ENCODE measurements around the gene TMEM255B.

TMEM255B gene

DNA sequence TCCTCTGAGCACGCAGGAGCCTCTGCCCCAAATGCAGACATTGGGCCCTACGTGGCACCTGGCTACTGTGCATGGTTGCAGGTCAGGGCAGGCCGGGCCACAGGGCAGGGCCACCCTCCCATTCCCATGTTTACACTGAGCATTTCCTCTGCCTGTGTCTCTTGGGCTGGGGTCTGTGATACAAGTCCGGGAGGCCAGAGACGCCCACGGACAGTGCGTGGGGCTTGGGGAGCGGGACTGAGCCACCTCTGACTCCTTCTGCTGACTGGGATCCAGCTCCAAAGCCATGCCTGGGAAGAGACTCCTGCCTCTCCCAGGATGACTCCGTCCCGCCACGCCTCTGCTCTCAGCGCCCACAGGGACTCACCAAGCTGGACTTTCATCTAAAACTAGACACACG lies 86.0 kb downstream of the TMEM255B start:
- in situ Hi-C loops (cut with MboI; ENCODE audit: low pct_unique_long_range_greater_than_20kb, low sequenced_read_pairs, unreplicated experiment): no loop called here
- no peak for TF ChIP-seq CTCF (IDR thresholded peaks at IDR 0.05; ENCODE audit: extremely low read depth, insufficient read depth, missing control alignments)

DNA sequence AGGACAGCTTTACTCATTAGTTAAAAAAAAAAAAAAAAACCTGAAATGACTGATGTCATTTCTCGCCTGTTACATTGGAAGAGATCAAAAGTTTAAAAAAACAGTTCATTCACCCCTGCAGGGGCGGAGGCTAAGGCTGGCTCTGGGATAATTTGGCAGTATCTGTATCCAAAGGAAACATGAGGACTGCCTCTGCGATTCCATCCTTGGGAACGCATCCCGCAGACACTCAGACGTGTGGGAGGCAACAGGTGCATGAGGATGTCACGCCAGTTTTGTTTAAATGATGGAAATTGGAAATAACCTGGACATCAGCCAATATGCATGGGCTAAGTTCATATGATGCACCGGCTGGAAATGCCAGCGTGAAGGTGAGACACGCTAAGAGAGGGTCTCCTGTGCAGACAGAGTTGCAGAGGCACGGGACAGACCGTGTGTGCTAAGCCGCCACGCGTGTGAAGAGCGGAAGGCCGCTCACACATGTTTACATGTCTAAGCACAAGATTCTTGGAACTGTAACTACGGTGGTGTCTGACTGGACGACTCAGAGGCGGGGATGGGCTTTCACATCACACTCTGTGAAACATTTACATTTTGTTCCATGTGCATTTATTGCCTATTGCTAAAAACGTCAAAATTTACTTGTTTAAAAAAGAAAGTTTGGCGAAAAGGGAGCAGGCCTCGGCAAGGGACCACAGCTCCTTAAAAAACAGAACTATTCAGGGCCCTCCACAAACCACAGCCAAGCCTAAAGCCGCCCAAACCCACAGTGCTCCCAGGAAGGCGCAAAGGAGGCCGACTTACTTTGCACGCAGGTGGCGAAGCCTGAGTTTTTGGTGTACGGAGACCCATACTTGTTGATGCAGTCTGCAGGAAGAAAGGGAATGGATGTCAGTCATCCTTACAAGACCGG lies 87.0 kb downstream of the TMEM255B start:
- no peak for DNase-seq (ENCODE audit: low spot score)
- in situ Hi-C loops (cut with MboI; ENCODE audit: low pct_unique_long_range_greater_than_20kb, low sequenced_read_pairs, unreplicated experiment): no loop called here
- TF ChIP-seq CTCF (IDR thresholded peaks at IDR 0.05; ENCODE audit: extremely low read depth, insufficient read depth, missing control alignments): no peak

More for the DNA sequence above, 86.0 kb downstream of the TMEM255B start:
- DNase-seq (ENCODE audit: low spot score): no peak

GRCh38 chr13:113846636-113847318 lies 87.8 kb downstream of the TMEM255B start:
- in situ Hi-C loops (cut with MboI; ENCODE audit: low pct_unique_long_range_greater_than_20kb, low sequenced_read_pairs, unreplicated experiment): no loop called here
- TF ChIP-seq CTCF (IDR thresholded peaks at IDR 0.05; ENCODE audit: extremely low read depth, insufficient read depth, missing control alignments): no peak
- DNase-seq (ENCODE audit: low spot score): no peak

DNA sequence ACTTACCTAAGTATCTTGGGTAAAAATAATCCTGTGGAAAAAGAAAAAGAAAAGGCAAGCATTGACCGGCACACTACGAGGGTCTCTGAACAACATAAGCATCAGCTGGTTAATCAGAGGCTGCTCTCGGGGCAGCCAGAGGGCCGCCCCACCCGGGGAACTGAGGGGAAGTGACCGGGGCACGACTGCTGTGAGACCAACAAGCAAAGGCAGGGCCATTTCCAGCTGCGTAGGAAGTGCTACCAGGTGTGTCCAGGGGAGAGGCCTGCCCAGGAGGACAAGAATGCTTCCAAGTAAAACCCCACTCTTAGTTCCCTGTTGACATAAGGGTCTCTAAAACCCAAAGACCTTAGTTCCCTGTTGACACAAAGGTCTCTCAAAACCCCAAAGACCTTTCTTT lies 89.0 kb downstream of the TMEM255B start:
- in situ Hi-C loops (cut with MboI; ENCODE audit: low pct_unique_long_range_greater_than_20kb, low sequenced_read_pairs, unreplicated experiment): no loop called here
- DNase-seq (ENCODE audit: low spot score): no peak
- no peak for TF ChIP-seq CTCF (IDR thresholded peaks at IDR 0.05; ENCODE audit: extremely low read depth, insufficient read depth, missing control alignments)

DNA sequence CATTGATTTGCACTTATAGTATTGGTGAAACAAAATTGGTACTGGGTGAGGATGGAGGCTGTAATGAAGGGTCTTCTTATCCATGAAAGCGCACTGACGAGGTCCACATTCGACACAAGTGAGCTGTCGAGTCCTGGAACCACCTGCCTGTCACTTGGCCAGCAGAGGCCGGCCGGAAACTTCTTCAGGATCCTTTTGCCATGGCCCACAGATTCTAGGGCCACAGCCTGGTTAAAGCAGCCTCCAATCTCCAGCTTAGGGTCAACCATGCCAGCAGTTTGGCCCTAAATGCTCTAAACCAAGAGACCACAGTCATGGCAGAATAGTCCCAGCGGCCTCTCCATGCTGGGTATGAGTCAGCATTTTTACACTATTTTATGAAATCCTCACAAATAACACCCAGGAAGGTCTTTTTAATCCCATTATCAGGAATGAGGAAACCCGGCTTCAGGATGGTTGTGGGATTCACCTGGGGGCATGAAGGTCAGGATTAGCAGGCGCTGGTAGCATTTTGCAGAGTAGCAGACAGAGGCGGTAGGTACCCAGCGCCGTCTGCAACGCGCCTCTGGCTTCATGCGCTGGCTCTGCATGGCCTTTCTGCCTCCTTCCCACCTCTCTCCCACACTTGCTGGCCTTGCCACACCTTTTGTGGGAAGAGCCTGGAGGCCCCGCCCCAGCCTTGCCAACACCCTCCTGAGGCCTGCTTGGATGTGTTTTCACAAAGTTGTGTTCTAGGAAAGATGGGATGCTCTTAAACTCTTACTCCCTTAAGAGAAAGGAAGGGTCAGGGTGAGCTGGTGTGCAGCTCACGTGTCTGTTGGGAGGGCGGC lies 89.6 kb downstream of the TMEM255B start:
- TF ChIP-seq CTCF (IDR thresholded peaks at IDR 0.05; ENCODE audit: extremely low read depth, insufficient read depth, missing control alignments): no peak
- in situ Hi-C loops (cut with MboI; ENCODE audit: low pct_unique_long_range_greater_than_20kb, low sequenced_read_pairs, unreplicated experiment): no loop called here
- DNase-seq (ENCODE audit: low spot score): no peak

DNA sequence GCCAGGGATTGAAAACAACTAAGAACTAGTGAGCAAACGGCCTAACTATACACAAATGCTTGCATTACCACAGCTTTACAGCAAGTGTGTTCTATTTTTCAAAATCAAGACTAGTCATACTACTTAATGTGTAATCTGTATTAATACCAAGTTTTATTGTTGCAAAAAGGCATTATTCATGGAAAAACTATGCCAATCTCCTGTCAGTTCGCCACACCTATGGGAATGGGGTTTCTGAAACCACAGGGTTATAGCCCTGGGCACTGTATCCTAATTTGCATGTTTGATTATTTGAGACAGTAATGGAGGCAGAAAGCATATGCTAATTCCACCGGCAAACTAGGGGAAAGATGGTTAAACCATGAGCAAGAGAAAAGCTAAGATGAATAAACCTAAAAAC lies 90.5 kb downstream of the TMEM255B start:
- DNase-seq (ENCODE audit: low spot score): no peak
- in situ Hi-C loops (cut with MboI; ENCODE audit: low pct_unique_long_range_greater_than_20kb, low sequenced_read_pairs, unreplicated experiment): no loop called here
- no peak for TF ChIP-seq CTCF (IDR thresholded peaks at IDR 0.05; ENCODE audit: extremely low read depth, insufficient read depth, missing control alignments)

Data from GM13977 (cell line).